AG09309 (cell line): Measurements from ENCODE around the gene PPEF2.

Source experiments
- DNase-seq: peaks from one replicate; pipeline ENCODE4 v3.0.0-alpha.2; 2010; ENCODE audit warnings: low read depth
- H3K4me3 ChIP-seq: 2 replicates; pipeline ENCODE4 v1.5.1; 2011; ENCODE audit warnings: mild to moderate bottlenecking, low read depth, low read length, moderate library complexity; ENCODE audit not compliant: control insufficient read depth
- CTCF ChIP-seq: IDR thresholded peaks from 2 replicates; pipeline ENCODE4 v1.5.1; 2011; ENCODE audit warnings: mild to moderate bottlenecking, low read depth, low read length, inconsistent platforms; ENCODE audit not compliant: insufficient read depth, control insufficient read depth; ENCODE audit errors: missing control alignments

Gene PPEF2

DNA sequence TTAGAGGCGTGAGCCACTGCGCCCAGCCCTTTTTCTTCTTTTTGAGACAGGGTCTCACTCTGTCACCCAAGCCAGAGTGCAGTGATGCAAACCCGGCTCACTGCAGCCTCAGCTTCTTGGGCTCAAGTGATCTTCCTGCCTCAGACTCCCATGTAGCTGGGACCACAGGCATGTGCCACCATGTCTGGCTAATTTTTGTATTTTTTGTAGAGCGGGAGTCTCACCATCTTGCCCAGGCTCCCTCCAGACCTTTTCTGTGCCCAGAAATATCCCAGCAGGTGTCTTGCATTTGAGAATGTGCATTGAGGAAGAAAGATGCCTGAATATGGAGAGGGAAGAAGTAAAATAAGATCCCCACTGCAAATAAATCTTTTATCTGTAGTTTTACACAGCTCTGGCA is 58.7 kb downstream of the PPEF2 start:
- TF ChIP-seq CTCF = no peak
- no peak for DNase-seq
- no peak overlapping the region for H3K4me3 ChIP-seq

- TF ChIP-seq CTCF = no peak
- DNase-seq = no peak
- H3K4me3 ChIP-seq = no peak overlapping the region
Measured at GRCh38 chr4:75841641-75842520, 60.4 kb downstream of the PPEF2 start.

DNA sequence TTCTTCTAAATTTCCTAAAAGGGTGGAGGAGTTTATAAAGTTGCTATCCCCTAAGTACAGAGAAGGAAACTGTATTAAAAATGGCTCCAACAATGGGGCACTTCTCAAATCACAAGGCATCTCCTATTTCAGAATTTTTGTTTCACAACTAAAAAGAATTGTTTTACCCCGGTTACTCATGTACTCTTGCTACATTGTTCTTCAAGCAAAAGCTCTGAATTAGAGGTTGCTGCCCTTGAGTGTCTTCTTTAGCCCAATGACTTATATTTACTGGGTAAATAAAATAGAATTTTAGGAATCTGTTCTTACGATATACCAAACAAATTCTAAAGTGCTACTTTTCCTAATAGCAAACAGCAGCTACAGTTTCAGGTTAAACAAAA is 67.5 kb downstream of the PPEF2 start:
- no peak for DNase-seq
- TF ChIP-seq CTCF = no peak

GRCh38 chr4:75834095-75834771 is 68.0 kb downstream of the PPEF2 start:
- TF ChIP-seq CTCF = no peak
- no peak overlapping the region for H3K4me3 ChIP-seq
- no peak for DNase-seq

More for the DNA sequence above, 67.5 kb downstream of the PPEF2 start:
- no peak overlapping the region for H3K4me3 ChIP-seq

DNA sequence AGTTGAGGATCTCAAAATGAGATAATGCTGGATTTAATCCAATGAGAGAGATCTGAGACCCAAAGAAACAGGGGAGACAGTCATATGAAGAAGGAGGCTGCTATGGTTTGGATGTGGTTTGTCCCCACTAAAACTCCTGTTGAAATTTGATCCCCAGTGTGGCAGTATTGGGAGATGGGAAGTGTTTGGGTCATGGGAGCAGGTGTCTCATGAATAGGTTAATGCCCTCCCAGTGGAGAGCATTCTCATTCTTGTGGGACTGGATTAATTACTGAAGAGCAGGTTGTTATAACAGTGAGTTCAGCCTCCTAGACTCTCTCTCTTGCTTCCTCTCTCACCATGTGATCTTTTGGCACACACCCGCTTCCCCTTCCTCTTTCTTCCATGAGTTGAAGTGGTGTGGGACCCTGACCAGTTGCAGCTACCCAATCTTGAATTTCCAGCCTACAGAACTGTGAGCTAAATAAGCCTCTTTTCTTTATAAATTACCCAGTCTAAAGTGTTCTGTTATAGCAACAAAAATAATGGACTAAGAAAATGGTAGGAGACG is 70.3 kb downstream of the PPEF2 start:
- TF ChIP-seq CTCF = no peak
- no peak overlapping the region for H3K4me3 ChIP-seq
- DNase-seq = no peak

DNA sequence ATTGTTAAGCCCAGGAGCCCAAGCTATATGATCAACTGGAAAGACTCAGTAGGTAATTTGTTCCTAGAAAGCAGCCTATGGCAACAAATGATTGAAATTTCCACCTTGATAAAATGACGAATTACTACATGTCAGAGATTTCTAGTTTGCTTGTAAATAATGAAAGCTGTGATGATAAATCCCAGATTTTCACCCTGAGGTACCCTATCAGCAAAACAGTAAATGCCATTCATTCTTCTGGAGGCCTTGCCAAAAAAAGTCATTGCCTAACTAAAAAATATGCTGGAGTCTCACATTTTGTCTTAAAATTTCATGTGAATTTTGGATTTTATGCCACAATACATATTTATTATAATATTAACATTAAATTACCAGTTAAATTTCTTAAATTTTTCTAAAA is 71.3 kb downstream of the PPEF2 start:
- TF ChIP-seq CTCF = no peak
- DNase-seq = no peak
- no peak overlapping the region for H3K4me3 ChIP-seq
